Fibroblast of mammary gland (primary cell): Measurements from ENCODE around the gene MROH8.
A peak's percentile ranks its signal among the peaks of the same experiment; 100 is the strongest.

ENCODE experiments used
- DNase-seq: peaks from one replicate; pipeline ENCODE4 v3.0.0-alpha.2; 2010; ENCODE audit warnings: low read depth
- H3K4me3 ChIP-seq: 2 replicates; pipeline ENCODE4 v1.5.1; 2011; ENCODE audit warnings: low read depth, mild to moderate bottlenecking, low read length, moderate library complexity; ENCODE audit not compliant: control insufficient read depth
- CTCF ChIP-seq: conservative IDR thresholded peaks from 2 replicates; pipeline ENCODE4 v1.5.1; 2011; ENCODE audit warnings: low read depth, low read length, inconsistent platforms; ENCODE audit not compliant: control insufficient read depth, insufficient read depth

MROH8 gene

GRCh38 chr20:37192137-37192854 lies 12.9 kb upstream of the MROH8 start:
- DNase-seq: peak; percentile 91
- TF ChIP-seq CTCF: peak; percentile 97
- no peak overlapping the region for H3K4me3 ChIP-seq

GRCh38 chr20:37190354-37191112 lies 11.2 kb upstream of the MROH8 start:
- H3K4me3 ChIP-seq: no peak overlapping the region
- DNase-seq: no peak
- no peak for TF ChIP-seq CTCF

- no peak for DNase-seq
- no peak for TF ChIP-seq CTCF
- no peak overlapping the region for H3K4me3 ChIP-seq
These were observed 10.2 kb upstream of the MROH8 start for GRCh38 chr20:37189416-37190016.

GRCh38 chr20:37188787-37189186 lies 9.4 kb upstream of the MROH8 start:
- no peak for DNase-seq
- TF ChIP-seq CTCF: no peak
- no peak overlapping the region for H3K4me3 ChIP-seq

- TF ChIP-seq CTCF: no peak
- H3K4me3 ChIP-seq: no peak overlapping the region
- DNase-seq: no peak
These were observed 6.3 kb upstream of the MROH8 start for GRCh38 chr20:37185686-37186085.

- TF ChIP-seq CTCF: no peak
- H3K4me3 ChIP-seq: peak overlapping the region; percentile 80
- peak; percentile 79 for DNase-seq
These were observed 556 bp upstream of the MROH8 start for GRCh38 chr20:37179683-37180524.
